ENCODE data around the gene IL17RE.
"Not testable (repeated sequence)": the region's sequence is repeated elsewhere in the genome, so short reads cannot be mapped to it uniquely, and the experiment has no call there.

The IL17RE gene

DNA sequence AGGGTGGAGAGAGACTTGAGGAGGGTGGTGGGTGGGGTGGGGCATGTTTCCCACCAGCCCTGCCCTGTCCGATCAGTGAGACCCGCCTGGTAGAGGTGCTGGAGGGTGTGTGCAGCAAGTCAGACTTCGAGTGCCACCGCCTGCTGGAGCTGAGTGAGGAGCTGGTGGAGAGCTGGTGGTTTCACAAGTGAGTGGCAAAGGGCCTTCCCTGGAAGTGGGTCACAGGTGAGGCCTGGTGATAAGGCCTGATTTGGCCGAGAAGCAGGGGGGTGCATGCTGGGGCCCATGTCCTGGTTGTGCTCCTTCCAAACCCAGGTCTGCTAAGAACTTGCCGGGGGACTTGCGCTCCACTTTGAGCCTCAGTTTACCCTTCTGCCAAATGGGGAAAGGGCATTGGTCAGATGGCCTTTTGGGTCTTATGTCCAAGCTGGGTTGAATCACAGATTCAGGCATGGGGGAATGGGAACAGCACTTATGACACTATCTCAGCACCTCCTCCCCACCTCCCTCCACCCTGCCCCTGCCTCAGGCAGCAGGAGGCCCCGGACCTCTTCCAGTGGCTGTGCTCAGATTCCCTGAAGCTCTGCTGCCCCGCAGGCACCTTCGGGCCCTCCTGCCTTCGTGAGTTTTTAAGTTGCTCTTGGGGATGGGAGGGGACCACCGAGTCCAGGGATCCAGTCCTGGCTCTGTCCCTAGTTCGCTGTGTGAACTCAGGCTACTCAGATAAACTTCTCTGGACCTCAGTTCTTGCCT lies 35.0 kb downstream of the IL17RE start:
- no peak for DNase-seq

DNA sequence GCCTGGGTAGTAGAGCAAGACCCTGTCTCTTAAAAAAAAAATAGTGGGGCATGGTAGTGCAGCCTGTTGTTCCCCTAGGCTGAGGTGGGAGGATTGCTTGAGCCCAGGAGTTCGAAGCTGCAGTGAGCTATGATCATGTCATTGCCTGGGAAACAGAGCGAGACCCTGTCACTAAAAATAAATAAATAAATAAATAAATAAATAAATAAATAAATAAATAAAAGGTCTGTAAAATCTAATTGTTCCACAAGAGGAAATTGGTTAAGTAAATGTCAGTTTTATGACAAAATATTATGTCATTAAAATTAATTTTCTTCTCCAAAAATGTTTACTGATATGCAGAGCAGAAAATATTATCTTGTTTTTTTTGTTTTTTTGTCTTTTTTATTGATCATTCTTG lies 36.3 kb downstream of the IL17RE start:
- DNase-seq, result no peak

DNA sequence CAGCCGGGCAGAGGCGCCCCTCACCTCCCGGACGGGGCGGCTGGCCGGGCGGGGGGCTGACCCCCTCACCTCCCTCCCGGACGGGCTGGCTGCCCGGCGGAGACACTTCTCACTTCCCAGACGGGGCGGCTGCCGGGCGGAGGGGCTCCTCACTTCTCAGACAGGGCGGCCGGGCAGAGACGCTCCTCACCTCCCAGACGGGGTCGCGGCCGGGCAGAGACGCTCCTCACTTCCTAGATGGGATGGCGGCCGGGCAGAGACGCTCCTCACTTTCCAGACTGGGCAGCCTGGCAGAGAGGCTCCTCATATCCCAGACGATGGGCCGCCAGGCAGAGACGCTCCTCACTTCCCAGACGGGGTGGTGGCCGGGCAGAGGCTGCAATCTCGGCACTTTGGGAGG lies 37.3 kb downstream of the IL17RE start:
- not testable (repeated sequence) for DNase-seq

DNA sequence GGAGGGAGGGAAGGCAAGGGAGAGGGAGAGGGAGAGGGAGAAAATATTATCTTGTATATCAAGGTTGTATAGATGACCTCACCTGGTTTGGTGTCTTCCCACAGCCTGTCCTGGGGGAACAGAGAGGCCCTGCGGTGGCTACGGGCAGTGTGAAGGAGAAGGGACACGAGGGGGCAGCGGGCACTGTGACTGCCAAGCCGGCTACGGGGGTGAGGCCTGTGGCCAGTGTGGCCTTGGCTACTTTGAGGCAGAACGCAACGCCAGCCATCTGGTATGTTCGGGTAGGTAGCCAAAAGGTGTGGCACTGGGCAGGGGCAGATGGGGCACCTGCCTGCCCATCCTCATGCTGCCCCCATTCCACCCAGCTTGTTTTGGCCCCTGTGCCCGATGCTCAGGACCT lies 38.1 kb downstream of the IL17RE start:
- DNase-seq, result no peak

DNA sequence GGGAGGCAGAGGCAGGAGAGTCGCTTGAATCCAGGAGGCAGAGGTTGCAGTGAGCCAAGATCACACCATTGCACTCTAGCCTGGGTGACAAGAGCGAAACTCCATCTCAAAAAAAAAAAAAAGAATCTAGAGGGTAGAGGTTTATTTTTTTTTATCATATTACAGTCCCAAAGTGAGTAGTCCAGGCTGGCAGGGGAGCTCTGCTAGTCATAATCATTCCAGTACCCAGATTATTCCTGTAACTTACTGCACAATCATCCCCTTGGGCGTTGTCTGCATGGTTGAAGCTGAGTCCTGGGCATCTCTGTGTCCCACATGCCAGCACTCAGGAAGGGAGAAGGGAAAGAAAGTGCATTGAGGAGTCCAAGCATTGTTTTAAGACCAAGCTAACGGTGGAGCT lies 39.5 kb downstream of the IL17RE start:
- no peak for DNase-seq

DNA sequence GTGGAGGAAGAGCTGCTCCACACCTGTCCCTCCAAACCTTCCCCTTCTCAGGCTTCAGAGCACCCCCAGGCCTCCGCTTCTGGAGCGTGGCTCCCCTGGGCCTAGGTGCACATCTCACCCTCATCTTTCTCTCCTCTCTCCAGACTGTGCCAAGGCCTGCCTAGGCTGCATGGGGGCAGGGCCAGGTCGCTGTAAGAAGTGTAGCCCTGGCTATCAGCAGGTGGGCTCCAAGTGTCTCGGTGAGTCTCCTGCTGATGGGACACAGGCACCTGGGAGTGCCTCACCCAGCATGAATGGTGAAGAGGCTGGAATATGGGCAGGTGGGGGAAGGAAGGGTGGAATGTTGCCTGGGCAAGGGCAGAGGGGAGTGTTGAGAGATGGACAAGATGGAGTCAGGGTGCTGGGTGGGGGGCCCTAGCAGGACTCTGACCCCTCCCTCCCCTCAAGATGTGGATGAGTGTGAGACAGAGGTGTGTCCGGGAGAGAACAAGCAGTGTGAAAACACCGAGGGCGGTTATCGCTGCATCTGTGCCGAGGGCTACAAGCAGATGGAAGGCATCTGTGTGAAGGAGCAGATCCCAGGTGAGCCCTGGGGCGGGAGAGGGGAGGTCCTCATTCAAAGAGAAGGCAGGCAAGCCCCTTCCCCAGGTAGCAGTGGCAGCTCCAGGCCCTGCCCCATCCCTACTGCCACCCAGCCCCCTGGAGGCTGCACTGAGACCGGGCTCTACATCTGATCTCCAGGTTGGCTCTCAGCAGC lies 40.5 kb downstream of the IL17RE start:
- DNase-seq, result no peak

DNA sequence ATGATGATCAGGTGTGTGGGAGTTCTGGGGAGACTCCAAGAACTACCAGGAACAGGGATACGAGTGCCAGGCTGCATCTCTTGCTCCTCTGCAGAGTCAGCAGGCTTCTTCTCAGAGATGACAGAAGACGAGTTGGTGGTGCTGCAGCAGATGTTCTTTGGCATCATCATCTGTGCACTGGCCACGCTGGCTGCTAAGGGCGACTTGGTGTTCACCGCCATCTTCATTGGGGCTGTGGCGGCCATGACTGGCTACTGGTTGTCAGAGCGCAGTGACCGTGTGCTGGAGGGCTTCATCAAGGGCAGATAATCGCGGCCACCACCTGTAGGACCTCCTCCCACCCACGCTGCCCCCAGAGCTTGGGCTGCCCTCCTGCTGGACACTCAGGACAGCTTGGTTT lies 41.6 kb downstream of the IL17RE start:
- DNase-seq, result no peak

DNA sequence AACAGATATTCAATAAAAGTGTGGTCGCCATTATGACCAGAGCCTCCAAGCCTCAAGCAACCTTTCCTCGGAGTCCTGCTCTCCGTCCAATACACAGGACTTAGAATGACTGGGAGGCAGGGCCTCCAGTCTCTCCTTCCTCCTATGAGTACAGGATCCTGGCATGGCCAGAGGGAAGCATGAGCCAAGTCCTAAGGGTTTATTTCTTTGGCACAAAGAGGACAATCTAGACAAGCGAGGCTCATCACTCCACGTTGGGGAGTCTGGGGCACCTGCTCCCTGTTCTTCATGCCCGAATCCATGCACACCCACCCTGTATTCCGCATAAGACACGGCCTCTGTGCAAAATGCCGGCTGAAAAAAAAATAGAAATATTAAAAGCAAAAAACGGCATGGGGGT lies 42.7 kb downstream of the IL17RE start:
- no peak for DNase-seq

DNA sequence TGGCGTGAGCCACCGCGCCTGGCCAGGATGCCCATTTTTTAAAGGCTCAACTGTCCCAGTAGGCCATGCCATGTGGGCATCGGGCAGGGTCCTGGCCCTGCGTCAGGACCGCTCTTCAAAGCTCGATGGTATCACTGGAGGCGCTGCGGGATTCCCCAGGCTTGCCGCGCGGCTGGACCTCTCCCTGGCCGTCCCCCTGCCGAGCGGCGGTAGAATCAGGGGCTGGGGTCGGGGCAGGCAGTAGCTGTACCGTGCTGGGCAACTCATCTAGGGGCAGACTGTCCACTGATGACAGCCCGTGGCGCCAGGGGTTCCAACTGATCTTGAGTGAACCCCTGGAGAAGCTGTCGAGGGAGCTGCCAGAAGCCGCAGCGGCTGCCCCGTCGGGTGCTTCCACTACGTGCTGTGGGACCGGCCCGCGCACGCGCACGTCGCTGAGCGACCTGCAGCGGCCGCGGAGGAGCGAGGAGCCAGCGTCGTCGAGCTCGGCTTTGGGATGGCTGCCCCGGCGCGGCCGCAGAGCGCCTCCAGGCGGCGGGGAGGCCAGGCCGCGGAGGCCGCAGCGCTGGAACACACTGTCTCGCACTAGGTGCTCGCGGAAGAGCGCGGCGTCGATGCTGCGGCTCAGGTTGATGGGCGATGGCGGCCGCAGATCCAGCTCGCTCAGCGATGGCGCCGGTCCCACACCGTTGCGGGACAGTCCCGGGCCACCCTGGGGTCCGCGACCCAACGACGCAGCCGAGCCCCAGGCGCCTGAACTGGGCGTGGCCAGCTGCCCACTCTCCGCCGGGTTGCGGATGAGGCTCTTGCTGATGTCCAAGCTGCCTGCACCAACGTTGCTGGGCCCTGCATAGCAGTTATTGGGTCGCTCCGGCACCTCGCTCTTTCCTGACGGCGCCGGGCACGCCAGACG lies 43.7 kb downstream of the IL17RE start:
- DNase-seq, result peak; percentile 79 to 89

DNA sequence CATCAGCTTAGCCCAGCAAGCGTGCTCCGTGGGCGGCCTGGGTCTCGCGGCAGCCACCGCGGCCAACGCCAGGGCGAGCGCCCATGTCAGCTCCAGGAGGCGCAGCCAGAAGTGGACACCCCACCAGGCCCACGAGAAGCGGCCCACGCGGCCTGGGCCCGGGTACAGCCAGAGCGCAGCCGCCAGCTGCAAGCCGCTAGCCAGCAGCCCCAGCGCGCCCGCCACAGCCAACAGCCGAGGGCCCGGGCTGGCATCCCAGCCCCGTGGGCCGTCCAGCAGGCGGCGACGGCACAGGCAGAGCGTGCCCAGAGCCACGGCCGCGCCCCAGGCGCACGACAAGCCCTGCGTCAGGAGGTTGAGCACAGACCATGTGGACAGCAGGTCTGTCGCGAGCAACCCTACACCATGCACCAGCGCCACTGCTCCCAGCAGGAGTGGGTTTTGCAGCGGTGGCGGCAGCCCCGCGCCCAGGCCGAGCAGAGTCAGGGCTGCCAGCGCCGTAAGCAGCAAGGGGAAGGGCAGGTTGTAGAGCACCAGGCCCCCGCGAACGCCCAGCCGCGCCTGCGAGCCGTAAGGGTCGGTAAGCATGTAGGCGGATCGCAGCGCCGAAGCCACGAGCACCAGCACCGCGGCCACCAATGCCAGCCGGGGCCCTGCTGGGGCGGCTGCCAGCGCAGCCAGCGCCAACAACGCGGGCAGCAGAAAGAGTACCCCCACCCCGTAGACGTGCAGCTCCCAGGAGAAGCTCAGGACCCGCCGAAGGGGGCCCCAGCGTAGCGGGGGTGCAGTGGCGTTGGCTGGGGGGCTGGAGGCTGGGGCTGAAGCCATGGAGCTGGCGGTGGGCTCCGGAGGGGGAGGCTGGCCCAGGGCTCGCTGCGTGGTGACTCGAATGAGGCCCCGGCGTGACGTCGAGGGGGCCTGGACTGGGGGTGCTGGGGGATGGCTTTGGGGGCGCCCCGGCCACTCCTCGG lies 44.7 kb downstream of the IL17RE start:
- DNase-seq, result peak; percentile 61 to 84

DNA sequence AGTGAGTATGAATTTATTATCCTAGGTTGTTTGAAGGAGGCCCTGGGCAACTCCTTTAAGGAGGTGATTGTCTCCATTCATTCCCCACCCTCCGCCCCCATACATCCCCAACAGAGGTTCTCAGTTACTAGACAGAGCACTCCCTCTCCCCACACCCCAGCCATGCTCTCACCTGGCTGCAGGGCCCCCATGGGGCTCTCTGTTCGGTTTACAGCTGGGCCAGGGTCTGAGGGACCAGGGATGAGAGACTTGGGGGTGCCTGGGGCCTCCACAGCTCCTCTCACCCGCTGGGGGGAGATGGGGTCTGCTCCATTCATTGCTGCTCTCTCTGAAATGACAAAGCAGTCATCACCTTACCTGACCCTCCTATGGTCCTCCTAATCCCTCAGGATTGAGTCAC lies 45.9 kb downstream of the IL17RE start:
- DNase-seq, result no peak

DNA sequence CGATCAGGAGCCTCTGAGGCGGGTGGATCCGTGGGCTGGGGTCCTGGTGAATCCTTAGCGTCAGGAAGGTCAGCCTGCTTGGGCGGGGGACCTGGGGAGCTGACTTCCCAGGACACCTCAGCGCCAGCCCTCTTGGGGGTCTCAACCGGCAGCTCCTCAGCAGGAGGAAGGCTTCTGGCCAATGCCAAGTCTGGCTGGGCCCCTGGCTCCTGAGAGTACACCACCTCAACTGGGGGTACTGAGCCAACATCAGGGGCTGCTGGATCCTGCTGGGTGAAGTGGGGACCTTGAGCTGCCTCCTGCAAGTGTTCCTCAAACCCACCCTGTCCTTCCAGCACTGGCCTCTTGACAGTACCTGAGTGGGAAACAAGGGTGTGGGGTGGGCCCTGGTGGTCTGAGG lies 46.5 kb downstream of the IL17RE start:
- DNase-seq, result no peak

DNA sequence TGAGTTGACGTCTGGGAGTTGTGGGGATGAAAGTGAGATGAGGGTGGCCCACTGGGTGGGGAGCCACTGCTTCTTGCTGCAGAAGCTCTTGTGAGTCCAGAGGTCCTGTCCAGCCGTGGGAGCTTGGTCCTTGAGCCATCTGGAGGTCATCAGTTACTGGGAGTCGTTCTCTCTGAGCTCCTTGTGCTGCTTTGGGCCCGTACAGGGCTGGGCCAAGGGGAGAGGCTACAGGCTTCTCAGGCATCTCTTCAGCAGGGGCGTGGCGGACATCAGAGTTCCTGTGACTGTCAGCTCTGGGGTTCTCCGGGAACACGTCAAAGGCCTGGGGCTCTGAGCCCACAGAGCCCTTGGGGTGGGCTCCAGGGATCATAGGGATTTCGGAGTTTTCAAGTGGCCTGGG lies 47.0 kb downstream of the IL17RE start:
- DNase-seq, result no peak

DNA sequence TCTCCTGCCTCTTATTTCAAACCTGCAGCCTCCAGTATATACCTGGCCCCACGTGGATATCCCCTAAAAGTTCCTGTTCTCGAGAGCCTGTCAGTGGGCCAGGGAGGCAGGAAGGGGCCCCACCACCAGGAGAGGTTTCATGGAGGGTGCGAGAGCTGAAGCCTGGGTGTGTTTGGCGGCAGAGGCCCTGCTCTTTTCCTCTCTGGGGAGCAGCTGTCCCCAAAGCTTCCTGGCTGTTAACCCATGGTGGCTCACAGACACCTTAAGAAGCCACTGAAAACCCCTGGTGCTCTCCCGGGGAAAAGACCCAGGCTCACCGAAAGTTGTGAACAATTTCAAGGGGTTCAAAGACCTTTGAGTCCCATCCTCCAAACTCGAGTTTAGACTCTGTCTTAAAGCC lies 48.5 kb downstream of the IL17RE start:
- no peak for DNase-seq

DNA sequence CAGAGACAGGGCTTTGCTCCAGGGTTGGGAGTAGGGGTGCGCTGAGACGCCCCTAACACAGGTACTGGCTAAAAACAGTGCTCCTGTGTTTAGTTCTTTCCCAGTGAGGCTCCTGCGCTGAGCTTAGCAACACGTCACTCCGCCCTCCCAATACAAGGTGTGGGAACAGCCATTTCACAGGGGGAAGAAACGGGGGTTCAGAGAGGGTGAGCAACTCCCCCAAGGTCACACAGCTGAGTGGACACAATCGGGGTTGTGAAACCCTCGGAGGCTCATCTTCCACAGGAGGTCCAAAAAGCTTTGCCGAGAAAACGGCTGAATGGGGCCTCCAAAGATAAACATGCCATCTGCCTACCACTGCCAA lies 48.9 kb downstream of the IL17RE start:
- no peak for DNase-seq

DNA sequence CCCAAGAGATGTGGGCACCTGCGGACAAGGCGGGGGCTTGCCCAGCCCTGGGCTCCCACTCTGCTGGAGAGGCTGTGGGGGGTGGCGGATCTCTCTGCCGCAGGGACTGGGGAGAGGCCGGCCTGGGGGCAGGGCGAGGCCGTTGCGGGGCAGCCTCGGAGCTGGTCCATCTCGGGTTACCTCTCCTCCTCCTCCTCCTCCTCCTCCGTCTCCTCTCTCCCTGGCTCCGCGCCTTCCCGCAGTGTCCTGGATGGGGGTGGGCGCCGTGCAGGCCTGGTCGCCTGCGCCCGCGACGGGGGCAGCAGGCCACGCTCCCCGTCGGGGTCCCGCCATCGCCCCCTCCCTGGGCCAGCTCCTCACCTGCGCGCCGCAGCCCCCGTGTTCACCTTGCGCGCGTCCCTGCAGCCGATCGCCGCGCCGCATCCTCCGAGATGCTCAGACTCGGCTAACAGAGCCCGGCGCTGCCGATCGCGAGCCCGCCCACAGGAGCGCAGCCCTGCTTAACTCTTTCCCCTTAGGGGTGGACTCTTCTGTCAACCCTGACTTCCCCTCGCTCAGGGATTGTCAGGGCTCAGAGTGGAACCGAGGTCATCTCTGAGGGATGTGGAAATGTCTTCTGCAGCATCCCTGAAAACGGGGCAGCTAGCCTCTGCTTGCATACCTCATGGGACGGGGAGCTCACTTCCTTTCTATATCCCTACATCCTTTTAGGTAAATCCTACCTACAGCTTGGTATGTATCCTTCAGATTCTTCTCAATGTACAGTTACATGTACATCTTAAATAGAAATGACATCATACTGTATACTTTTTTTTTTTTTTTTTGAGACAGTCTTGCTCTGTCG lies 49.5 kb downstream of the IL17RE start, which contains the start of gene PRRT3:
Gene PRRT3, minus strand, starts transcription at position 447 of the 844 bp plus-strand sequence. CDS start 2,293 bp downstream, outside the sequence.
- DNase-seq, result peak in 1 of 2 experiments; percentile 18

DNA sequence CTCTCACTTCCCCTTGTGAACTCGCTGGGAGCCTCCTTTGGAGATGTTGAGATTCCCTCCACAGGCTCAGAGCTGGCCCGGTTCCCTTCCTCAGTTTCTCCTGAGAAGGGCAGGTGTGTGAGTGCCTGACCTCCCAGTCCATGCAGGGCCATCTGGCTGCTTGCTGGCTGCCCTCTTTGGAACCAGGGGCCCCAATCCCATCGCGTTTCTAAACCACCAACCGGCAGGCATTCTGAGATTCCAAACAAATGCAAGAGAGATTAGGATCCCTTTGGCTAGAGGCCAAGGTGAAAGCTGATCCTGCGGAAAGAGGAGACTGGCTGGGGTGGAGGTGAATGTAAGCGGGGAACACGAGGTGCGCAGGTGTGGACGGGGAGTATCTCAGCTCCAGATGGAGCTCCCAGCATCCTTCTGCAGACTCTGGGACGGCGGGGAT lies 52.4 kb downstream of the IL17RE start:
- peak; percentile 95 to 96 for DNase-seq

DNA sequence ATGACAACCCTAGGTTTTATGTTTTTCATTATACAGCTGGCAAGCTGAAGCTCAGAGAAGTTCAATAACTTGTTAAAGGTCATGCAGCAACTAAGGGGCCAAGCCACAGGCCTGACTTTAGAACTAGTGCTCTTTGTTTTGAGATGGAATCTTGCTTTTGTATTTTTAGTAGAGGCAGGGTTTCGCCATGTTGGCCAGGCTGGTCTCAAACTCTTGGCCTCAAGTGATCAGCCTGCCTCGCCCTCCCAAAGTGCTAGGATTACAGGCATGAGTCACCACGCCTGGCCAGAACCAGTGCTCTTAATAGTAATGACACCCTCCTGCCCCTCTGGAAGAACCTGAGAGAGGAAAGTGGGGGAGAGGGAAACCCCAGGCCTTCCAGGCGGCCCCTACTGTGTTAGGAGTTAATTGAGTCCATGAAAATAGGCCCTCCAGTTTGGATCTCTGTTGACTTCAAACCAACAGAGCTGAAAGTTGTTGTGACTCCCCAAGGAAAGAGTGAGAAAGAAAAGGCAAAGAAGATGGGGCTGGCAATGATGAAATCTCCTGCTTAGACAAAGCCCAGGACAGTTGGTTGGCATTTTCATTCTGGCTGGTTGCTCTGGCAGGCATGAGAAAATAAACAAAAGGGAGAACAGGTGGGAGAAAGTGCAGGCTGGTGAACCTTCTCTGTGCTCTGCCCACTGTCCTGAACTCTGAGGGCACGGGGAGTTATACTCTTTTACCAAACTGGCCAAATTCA lies 53.1 kb downstream of the IL17RE start:
- DNase-seq, result no peak

DNA sequence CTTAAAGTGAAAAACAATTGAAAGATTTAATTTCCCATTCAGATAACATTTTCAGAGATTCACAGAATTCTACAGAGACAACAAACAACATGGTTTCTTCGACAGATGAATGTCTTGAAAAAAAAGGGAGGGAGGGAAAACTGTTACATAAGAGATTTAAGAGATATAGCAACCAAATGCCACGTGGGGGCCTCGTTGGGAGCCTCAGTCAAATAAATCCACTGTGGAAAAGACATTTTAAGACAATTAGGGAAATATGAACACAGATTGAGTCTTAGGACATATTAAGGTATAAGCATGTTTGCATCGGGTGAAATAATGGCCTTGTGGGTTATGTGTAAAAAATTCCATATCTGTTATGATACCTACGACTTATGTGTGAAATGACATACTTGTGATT lies 54.6 kb downstream of the IL17RE start:
- peak; percentile 14 to 29 for DNase-seq

DNA sequence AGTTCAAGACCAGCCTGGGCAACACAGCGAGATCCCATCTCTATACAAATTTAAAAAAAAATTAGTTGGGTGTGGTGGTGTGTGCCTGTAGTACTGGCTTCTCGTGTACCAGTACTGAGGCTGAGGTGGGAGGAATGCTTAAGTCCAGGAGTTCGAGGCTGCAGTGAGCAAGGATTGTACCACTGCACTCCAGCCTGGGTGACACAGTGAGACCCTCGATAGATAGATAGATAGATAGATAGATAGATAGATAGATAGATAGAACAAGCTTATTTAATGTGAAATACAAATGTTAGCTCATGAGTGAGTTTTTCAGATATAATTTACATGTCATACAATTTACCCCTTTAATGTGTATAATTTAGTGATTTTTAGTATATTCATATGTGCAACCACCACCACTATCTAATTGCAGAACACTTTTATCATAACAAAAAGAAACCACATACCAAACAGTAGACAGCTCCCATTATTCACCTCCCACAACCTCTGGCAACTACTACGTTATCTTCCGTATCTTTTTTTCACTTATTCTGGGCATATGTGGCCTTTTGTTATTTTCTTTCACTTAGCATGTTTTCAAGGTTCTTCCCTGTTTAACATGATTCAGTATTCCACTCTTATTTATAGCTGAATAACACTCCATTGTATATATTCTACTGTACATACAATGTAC lies 62.7 kb downstream of the IL17RE start:
- DNase-seq, result no peak

Measured in NCI-H524 (cell line).